GM18526 (cell line): Measurements from ENCODE around the gene ARHGEF18.

Experiments
- POLR2A ChIP-seq: IDR thresholded peaks from 3 replicates; pipeline ENCODE4 v1.6.1; 2011; ENCODE audit not compliant: insufficient read length; ENCODE audit errors: extremely low read depth

Gene ARHGEF18

DNA sequence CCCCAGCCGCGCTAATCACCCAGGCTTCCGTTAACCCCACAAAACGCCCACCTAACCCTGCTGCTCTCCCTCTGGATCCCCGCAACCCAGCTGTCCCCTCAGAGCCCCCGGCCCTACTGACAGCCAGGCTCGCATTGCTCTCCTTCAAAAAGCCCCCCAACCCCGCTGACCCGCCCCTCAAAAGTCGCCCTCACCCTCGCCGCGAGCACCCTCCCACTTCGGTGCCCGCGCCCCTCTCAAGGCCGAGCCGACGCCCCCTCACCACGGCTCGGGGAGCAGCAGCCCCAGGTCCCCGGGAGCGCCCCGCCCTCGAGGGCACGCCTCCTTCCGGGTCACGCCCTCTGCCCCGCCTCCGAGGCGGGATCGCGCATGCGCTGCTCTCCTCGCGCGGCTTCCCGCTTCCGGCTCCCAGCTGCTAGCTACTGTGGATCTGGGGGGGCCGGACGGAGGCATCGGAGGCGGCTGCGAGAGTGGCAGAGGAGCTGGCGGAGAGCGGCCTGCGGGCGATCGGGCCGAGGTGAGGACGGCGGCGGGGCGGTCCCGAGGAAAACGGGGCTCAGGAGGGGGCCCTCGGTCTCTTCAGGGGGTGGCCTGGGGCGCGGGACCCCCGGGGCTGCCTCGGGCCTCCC lies 46.1 kb downstream of the ARHGEF18 start:
- TF ChIP-seq POLR2A, result peak; percentile 85

- TF ChIP-seq POLR2A, result no peak
Observed at GRCh38 chr19:7395360-7396066, 46.8 kb downstream of the ARHGEF18 start.

DNA sequence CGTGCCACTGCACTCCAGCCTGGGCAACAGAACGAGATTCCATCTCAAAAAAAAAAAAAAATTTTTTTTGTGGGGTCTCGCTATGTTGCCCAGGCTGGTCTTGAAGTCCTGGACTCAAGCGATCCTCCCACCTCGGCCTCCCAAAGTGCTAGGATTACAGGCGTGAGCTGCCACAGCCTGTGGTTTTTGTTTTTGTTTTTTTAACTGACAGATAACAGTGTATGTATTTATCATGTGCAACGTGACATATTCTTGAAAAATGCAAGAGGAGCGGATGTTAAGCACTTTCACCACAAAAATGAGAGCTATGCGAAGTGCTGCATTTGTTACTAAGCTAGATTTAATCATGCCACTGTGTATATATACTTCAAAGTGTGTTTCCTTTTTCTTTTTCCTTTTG lies 49.0 kb downstream of the ARHGEF18 start:
- no peak for TF ChIP-seq POLR2A
